Cerebellar nuclear complex (tissue), 1 donor: ENCODE measurements around the gene SLC2A3.
"Not testable (repeated sequence)": the region's sequence is repeated elsewhere in the genome, so short reads cannot be mapped to it uniquely, and the experiment has no call there.

Experiments used
- DNase-seq, 2 experiments: peaks; one replicate each; lab custom pipeline; 2025; lab: John Stamatoyannopoulos, UW

The SLC2A3 gene

DNA sequence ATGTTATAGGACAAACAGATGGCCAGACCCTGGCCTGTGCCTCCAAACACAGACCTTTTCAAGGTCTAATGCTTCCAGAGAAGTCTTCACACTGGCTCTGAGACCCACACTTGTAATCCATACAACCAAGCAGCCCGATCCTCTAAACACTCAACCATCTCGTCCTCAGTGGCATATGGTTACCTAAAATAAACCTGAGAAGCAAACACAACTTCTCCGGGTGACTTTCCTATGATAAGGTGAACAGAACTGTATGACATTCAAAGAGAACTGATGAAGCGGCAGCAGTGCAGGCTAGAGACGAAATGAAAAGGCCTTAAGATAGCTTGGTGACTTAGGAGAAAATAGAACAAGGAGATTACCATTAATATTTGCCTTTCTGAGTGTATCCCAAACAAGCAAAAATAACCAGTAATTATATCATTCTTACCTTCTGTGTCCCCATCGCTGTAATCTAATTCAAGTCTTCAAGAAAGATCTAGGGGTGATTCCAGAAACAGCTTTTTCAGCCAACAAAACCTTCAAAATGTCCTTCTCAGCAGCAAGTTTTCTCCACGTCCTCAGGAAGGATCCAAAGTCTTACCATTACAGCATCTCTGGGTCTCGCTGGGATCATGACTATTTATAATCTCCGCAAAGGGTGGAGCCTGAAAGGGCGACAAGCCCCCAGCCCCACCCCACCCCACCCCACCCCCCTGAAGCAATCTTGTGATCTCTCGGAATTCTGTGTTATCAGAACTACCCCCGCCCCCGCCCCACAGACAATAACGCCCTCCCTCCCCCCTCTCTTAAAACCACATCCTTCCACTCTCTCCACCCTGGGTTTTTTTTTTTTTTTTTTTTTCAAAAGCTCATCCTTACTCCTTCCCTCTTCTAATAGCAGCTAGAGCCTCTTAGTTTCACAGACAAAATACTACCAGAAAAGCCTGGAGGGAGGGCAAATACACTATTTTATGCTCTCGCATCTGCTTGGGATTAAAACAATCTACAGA, at the start of gene SLC2A3:
TSS of gene SLC2A3 (minus strand) at position 598 of the 992 bp plus-strand sequence. CDS start at position 445, 153 bp downstream.
- peak; percentile 61 to 84 for DNase-seq

DNA sequence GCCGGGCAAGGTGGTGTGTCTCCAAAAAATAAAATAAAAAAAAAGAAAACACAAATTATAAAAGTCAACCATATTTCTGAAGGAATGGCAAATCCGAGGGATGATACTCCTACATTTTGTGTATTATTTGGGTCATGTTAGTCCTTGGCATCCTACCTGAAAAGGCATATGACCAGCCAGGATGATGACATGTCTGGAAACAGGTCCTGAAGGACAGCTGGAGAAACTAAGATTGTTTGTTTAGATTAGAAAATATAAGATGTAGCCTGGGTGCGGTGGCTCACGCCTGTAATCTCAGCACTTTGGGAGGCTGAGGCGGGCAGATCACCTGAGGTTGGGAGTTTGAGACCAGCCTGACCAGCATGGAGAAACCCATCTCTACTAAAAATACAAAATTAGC, 48.9 kb upstream of the SLC2A3 start:
- no peak for DNase-seq

DNA sequence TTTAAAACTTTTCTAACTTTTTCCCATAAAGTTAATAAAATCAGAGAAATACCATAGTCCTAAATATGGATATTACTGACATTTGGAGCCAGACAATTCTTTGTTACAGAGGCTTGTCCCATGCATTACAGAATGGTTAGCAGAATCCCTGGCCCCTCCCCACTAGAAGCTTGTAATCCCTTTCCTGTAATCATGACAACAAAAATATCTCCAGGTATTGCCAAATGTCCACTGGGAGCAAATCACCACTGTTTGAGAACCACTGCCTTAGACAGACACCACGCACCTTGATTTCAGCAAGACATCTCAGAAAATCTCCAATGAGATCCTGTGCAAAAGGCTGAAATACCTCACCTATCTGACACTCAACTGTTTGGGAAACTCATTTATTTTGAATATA, 47.5 kb upstream of the SLC2A3 start:
- DNase-seq, result not testable (repeated sequence)

DNA sequence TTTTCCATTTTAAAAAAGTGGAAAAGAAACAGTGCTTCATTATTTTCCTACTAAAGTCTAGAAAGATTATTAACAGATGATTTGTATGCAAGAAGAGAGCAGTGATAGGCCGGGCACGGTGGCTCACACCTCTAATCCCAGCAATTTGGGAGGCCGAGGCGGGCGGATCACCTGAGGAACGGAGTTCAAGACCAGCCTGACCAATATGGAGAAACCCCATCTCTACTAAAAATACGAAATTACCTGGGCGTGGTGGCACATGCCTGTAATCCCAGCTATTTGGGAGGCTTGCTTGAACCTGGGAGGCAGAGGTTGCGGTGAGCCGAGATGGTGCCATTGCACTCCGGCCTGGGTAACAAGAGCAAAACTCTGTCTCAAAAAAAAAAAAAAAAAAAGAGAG, 47.0 kb upstream of the SLC2A3 start:
- not testable (repeated sequence) for DNase-seq

DNA sequence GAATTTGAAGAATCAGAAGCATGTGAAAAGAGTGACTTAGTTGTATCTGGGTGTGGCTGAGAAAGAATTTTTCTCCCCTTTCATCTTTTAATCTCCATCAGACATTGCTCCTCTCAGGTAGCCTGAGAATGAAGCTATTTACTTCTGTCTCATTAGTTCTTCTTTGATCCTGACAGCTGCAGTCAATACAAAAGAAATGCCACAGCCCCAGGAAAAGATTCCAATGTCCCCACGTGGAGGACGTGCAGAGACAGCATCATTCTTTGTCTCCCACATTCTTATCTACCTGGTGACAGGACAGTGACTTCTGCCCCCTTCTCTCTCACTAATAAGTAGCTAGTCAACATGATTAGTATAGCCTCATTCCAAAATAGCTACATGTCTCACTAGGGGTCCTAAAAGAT, 46.3 kb upstream of the SLC2A3 start:
- DNase-seq, result not testable (repeated sequence)

DNA sequence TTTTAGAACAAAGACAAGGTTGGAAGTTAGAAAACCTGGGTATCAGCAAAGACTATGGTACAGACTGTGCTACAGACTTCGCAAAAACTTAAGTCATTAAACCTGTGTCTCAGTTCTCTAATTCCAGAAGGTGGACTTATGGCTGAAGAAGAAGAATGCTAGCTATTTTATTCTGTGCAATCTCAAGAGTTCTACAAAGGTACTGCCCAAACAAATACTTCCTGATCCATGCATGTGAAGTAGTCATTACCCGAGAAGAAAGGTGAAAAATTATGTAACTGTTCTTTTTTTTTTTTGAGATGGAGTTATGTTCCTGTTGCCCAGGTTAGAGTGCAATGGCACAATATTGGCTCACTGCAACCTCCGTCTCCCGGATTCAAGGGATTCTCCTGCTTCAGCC, 45.5 kb upstream of the SLC2A3 start:
- DNase-seq, result no peak

DNA sequence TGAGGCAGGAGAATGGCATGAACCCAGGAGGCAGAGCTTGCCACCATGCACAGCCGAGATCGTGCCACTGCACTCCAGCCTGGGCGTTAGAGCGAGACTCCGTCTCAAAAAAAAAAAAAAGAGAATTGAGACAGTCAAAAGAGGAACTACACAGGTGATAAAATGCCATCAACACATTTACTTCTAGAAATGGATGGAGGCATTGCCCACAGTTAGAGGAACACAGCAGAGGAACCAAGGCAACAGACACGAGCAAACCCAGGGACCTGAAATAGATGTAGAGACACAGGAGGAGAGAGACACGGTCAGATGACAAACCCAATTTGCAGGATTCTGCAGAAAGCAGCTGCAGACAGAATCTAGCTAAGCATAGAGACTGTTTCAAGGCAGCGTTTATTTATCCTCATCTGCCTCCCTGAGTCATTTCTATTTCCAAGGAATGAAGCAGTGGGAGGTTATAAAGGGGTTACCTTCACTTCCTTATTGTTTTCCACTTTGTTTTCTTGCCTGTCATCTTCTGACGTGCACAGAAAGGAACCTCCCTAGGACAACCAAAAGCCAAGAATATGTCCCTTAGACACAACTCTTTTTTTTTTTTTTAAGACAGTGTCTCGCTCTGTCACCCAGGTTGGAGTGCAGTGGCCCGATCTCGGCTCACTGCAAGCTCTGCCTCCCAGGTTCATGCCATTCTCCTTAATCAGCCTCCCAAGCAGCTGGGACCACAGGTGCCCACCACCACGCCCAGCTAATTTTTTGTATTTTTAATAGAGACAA, 41.6 kb upstream of the SLC2A3 start:
- not testable (repeated sequence) for DNase-seq

DNA sequence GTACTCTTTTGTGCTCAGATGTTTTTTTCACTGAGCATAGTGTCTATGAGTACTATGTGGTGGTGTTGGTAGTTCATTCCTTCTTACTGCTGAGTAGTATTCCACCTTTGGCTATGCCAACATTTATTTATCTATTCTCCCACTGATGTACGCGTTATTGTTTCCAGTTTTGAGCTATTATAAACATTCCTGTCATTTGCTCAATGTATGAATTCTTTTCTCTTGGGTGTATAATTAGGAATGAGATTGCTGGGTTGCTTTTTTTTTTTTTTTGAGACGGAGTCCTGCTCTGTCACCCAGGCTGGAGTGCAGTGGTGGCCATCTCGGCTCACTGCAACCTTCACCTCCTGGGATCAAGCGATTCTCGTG, 37.5 kb upstream of the SLC2A3 start:
- DNase-seq, result no peak

DNA sequence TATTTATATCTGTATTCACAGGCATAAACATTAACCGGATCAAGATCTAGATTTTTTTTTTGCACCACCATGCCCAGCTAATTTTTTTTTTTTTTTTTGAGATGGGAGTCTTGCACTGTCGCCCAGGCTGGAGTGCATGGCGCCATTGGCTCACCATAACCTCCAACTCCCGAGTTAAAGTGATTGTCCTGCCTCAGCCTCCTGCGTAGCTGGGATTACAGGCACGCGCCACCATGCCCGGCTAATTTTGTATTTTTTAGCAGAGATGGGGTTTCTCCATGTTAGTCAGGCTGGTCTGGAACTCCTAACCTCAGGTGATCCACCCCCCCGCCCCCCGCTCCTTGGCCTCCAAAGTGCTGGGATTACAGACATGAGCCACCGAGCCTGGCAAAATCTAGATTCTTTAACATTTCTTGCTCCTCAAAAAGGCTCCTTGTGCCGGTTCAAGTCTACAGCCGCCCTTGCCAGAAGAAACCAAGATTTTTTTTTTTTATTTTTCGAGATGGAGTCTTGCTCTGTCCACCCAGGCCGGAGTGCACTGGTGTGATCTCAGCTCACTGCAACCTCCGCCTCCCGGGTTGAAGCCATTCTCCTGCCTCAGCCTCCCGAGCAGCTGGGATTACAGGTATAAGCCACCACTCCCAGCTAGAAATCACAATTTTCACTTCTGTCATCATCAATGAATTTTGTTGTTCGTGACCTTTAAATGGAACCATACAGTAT, 36.9 kb upstream of the SLC2A3 start:
- DNase-seq, result no peak

DNA sequence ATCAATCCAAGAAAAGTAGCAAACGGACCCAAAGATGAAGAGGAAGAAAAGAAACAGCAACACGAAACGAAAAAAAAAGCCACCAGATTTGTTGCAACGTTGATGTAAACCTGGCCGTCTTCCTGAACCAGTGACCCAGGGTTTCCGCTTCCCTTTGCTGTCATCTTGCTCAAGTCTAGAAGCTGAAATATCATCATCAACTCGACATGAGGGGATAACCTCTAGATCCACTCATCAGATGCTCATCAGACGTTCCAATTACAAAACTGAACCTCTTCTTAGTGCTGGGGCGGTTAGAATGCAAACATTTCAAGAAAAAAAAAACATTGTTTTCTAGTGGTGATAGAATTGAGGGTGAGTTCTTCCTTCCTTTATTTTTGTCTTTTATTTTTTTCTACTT, 36.3 kb upstream of the SLC2A3 start:
- DNase-seq, result not testable (repeated sequence)

DNA sequence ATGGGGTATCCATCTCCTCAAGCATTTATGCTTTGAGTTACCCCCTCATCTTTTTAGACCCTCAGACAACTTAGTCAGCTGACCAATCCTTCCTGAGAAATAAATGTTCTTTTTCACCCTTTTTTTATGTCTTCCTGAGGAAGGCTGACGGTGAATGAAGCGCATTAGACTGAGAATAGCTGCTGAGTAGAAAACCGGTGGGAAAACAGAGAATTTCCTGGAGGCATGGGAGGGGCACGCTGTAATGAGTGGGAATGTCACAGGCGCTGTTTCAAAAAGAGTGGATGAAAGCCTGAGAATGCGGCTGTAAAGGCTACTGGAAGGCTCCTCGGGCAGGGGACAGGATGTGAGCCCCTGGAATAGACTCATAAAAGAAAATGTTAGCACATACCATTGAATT, 35.8 kb upstream of the SLC2A3 start:
- DNase-seq, result not testable (repeated sequence)

DNA sequence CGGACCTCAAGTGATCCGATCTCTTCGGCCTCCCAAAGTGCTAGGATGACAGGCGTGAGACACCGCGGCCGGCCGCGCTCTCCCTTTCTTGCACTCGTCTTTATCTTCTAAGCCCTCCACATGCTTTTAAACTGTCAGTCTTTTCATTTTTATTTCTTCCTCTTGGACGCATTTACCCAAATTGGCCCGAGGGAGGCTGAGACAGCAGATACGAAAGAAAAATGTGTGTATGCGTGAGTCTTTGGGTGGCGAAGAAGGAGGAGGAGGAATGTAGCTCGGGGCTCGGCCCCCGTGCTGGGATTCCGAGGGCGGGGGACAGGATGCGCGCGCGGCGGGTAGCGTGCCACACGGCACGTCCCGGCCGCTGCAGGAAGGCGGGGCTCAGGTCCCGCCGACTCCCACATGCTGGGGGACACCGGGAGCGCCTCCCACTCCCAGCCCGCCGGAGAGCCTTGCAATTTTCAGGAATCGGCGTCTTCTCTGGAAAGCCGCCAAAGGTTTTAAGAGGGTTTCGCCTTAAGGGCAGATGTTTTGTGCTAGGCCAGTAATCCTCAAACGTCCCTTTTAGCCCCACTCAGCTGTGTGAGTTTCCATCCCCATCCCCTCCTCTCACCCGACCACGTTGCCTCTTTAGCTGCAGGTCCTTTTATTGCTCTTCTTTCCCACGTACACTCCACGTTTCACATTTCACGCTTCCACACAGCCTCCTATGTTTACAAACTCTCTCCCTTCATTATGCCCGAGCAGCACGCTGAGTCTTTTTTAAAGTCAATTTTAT, 34.7 kb upstream of the SLC2A3 start:
- DNase-seq, result peak in 1 of 2 experiments; percentile 66

DNA sequence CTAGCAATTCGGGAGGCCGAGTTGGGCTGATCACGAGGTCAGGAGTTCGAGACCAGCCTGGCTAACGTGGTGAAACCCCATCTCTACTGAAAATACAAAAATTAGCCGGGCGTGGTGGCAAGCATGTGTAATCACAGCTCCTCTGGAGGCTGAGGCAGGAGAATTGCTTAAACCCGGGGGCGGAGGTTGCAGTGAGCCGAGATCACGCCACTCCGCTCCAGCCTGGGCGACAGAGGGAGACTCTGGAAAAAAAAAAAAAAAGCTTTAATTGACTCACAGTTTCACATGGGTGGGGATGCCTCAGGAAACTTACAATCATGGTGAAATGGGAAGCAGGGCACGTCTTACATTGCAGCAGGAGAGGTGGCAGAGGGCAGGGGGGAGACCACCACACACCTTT, 30.6 kb upstream of the SLC2A3 start:
- no peak for DNase-seq

DNA sequence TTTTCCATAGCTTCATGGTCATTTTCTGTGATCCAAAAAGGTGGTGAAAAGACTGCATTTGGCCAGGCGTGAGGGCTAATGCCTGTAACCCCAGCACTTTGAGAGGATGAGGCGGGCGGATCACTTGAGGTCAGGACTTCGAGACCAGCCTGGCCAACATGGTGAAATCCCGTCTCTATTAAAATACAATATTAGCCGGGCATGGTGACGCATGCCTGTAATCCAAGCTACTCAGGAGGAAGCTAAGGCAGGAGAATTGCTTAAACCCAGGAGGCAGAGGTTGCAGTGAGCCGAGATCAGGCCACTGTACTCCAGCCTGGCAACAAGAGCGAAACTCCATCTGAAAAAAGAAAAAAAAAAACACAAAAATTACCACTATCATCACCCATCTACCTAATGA, 28.7 kb upstream of the SLC2A3 start:
- not testable (repeated sequence) for DNase-seq

DNA sequence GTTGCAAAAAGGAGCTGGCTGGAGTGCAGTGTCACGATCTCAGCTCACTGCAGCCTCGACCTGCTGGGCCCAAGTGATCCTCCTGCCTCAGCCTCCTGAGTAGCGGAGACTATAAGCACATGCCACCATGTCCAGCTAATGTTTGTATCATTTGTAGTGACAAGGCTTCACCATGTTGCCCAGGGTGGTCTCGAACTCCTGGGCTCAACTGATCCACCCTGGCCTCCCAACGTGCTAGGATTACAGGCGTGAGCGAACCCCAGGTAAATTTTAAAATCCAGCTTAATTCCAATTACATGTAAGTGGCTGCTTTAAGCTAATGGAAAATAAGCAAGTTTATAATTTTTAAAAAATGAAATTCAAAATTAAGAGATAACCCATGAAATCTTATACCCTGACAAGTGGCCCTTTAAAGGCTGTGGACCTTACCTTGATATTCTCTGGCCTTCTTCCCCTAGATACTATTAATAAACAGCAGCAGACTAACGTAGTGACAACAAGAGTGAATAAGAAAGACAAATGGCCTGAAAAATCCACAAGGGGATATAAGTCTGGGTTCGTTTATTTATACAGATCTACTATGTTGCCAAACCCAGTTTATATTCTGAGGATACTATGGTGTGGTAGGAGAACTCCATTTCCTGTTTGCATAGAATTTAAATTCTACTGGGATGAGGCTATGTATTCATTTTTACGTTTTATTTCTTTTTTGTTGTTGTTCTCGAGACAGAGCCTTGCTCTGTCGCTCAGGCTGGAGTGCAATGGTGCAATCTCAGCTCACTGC, 25.6 kb upstream of the SLC2A3 start:
- DNase-seq, result no peak

DNA sequence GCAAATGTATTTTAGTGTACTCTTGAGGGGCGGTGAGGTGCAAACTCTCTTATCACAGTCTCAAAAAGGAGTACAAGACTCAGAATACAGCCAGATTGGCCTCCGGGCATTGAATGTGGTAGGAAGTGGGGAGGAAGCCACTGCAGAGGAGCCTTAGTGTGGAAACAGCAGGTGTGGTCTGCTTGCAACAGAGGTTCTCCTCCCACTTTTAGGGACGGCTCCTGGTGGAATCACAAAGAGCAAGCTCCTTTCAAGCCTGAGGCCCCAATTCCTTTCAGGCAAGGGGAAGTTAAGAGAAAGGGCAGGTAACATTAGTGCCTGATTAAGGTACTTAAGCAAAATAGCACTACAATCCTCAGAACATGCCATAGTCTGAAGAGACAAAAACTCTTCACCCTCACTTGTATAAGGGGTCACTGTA, 23.7 kb upstream of the SLC2A3 start:
- DNase-seq, result no peak

DNA sequence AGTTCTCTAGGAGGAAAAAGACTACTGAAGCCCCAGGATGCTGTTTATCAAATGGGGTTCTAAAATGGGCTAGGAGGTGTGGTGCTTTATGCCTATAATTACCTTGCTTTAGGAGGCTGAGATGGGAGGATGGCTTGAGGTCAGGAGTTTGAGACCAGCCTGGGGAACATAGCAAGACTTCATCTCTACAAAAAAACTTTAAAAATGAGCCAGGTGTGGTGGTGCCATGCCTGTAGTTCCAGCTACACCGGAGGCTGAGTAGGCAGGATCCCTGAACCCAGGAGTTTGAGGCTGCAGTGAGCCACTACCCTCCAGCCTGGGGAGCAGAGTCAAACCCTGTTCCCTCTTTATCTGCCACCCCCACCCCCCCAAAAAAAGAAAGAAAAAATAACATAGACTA, 23.3 kb upstream of the SLC2A3 start:
- DNase-seq, result no peak

DNA sequence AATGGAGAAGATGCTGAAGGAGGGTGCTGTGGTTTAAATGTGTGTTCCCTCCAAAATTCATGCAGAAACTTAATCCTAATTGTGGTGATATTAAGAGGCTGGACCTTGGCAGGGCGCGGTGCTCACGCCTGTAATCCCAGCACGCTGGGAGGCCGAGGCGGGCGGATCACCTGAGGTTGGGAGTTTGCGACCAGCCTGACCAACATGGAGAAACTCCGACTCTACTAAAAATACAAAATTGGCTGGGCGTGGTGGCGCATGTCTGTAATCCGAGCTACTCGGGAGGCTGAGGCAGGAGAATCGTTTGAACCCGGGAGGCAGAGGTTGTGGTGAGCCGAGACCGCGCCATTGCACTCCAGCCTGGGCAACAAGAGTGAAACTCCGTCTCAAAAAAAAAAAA, 18.9 kb upstream of the SLC2A3 start:
- DNase-seq, result not testable (repeated sequence)

DNA sequence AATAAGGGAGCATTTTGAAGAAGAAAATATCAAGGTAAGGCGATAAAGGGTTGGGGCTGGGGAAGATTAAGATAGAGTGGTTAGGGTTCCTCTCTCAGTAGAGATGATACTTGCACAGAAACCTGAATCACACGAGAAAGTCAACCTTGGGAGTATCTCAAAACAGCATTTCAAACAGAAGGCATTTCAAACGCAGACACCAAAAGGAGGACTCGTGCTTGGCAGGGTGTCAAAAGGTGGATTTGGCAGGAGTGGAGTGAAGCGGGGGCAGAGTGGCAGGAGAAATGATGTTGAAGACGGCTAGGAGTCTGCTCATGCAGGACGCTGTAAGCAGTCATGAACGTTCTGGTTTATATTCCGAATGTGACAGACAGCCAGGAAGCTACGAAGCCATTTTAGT, 18.4 kb upstream of the SLC2A3 start:
- not testable (repeated sequence) for DNase-seq

DNA sequence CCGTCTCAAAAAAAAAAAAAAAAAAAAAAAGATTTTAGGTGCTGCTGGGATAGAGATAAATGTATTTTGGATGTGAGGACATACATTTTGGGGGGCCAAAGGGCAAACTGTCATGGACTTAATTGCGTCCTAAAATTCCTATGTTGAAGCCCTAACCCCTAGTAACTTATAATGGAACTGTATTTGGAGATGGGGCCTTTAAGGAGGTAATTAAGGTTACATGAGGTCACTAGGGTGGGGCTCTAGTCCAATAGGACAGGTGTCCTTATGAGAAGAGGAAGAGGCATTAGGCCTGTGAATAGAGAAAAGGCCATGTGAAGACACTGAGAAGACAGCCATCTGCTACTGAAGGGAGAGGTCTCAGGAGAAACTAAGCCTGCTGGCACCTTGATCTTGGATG, 17.9 kb upstream of the SLC2A3 start:
- DNase-seq, result not testable (repeated sequence)

DNA sequence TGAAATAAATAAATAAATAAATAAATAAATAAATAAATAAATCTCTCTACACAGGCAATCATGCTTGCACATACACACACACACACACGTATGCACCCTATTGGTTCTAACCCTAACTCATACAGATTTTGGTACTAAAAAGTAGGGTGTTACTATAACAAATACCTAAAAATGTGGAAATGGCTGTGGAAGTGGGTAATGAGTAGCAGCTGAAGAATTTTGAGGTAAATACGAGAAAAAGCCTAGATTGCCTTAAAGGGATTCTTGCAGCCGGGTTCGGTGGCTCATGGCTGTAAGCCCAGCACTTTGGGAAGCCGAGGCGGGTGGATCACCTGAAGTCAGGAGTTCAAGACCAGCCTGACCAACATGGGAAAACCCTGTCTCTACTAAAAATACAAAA, 15.7 kb upstream of the SLC2A3 start:
- DNase-seq, result no peak
